Lung (tissue), 12 donors: Measurements from ENCODE around the gene BORCS5. TPM values are rescaled to one million over a fixed set of nuclear protein-coding genes. Genes with fewer than 3 reads are reported as not detected.

Experiments
- ATAC-seq: fragments of 200-7000 bp; cut with Tn5 transposase; one replicate; pipeline ENCODE4 v1.9.1; 2020; ENCODE audit warnings: moderate number of reproducible peaks; ENCODE audit not compliant: insufficient read depth, low FRiP score
- DNase-seq, 3 donors: peaks; one replicate each; pipeline ENCODE4 v3.0.0-alpha.2; 2013 to 2017
- H3K27ac ChIP-seq, 2 donors: one replicate each; pipeline ENCODE4 v1.5.1; 2013; ENCODE audit warnings: mild to moderate bottlenecking in 2 of 2, moderate library complexity in 2 of 2, control low read depth in 1 of 2, inconsistent platforms in 1 of 2, low read depth in 1 of 2, low read length in 1 of 2
- H3K27me3 ChIP-seq, 3 donors: one replicate each; pipeline ENCODE4 v1.5.1; 2013; ENCODE audit warnings: low read length in 2 of 3; ENCODE audit not compliant: control insufficient read depth in 3 of 3, insufficient read depth in 3 of 3
- H3K36me3 ChIP-seq, 4 donors: one replicate each; pipeline ENCODE4 v1.5.1; 2013; ENCODE audit warnings: low read length in 4 of 4, mild to moderate bottlenecking in 1 of 4, moderate library complexity in 1 of 4; ENCODE audit not compliant: control insufficient read depth in 4 of 4, insufficient read depth in 4 of 4
- H3K4me1 ChIP-seq, 5 donors: one replicate each; pipeline ENCODE4 v1.5.1; 2013; ENCODE audit warnings: low read length in 5 of 5, mild to moderate bottlenecking in 2 of 5, moderate library complexity in 1 of 5; ENCODE audit not compliant: control insufficient read depth in 5 of 5, insufficient read depth in 5 of 5
- H3K4me3 ChIP-seq: one replicate; pipeline ENCODE4 v1.5.1; 2013; ENCODE audit warnings: mild to moderate bottlenecking, control low read depth, moderate library complexity
- H3K9ac ChIP-seq, 2 donors: one replicate each; pipeline ENCODE4 v1.5.1; 2013; ENCODE audit warnings: low read length in 2 of 2, control low read depth in 1 of 2; ENCODE audit not compliant: insufficient read depth in 1 of 2
- H3K9me3 ChIP-seq, 4 donors: one replicate each; pipeline ENCODE4 v1.5.1; 2013; ENCODE audit warnings: low read length in 3 of 4, mild to moderate bottlenecking in 1 of 4, moderate library complexity in 1 of 4; ENCODE audit not compliant: control insufficient read depth in 4 of 4, insufficient read depth in 3 of 4
- CTCF ChIP-seq: IDR thresholded peaks from 2 replicates; pipeline ENCODE4 v1.5.1; 2012; ENCODE audit warnings: mild to moderate bottlenecking; ENCODE audit errors: control extremely low read depth, extremely low read depth
- WGBS, 2 donors: extraction: QIAGEN DNeasy Blood & Tissue Kit; methylation state at CpG; one replicate each; pipeline ENCODE4 v1.1.7; 2013; 5-methylcytosine and 5-hydroxymethylcytosine counted together
- polyA plus RNA-seq, 2 donors: library from polyadenylated mRNA; stranded (reverse); fragments of 200-250 nt; gene quantifications; one replicate each; pipeline ENCODE4 v1.2.1, GENCODE V29; 2013
- total RNA-seq, 2 donors: library from RNA; depleted of rRNA in 1 of 2; stranded (reverse); fragments of >200 nt in 1 of 2; gene quantifications; one replicate each; pipeline ENCODE4 v1.2.1, GENCODE V29; 2014 to 2021
- donor health status: control.
- donor health status: control.
- donor health status: Bipolar disorder and iron deficiency.
- donor health status: healthy.
- donor health status: DM: yes; HTN: yes; CAD: no.

The BORCS5 gene
- total and polyA plus RNA-seq, 4 donors = 4.7 to 26.8 (median 10.3) TPM

GRCh38 chr12:12319451-12320183 is 37.3 kb upstream of the BORCS5 start:
- H3K4me1 ChIP-seq = peaks cover 0 to 25% (median 2%) of the 10 kb centered on the region in 5 donors
- DNase-seq = peak; percentile 24 to 61 (median 59)
- H3K27ac ChIP-seq = no peak overlapping the region
- H3K27me3 ChIP-seq = no peaks in the 10 kb centered on the region
- H3K4me3 ChIP-seq = no peak overlapping the region
- peak overlapping the region in 1 of 2 donors; percentile 61 for H3K9ac ChIP-seq
- ATAC-seq = no peak
- H3K9me3 ChIP-seq = no peaks in the 10 kb centered on the region
- TF ChIP-seq CTCF = no peak
- WGBS, 2 donors = 77 to 87% methylated on average over 9 of the region's 9 CpGs
- H3K36me3 ChIP-seq = no peaks in the 10 kb centered on the region

GRCh38 chr12:12323118-12323517 is 33.8 kb upstream of the BORCS5 start:
- no peak overlapping the region for H3K4me3 ChIP-seq
- no peak overlapping the region for H3K9ac ChIP-seq
- no peak for TF ChIP-seq CTCF
- no peaks in the 10 kb centered on the region for H3K36me3 ChIP-seq
- no peaks in the 10 kb centered on the region for H3K27me3 ChIP-seq
- ATAC-seq (no peak), DNase-seq (peak in 2 of 3 donors; percentile 44 to 64)
- H3K9me3 ChIP-seq = no peaks in the 10 kb centered on the region
- no peak overlapping the region for H3K27ac ChIP-seq
- peaks cover 0 to 31% (median 2%) of the 10 kb centered on the region in 5 donors for H3K4me1 ChIP-seq
- WGBS, 2 donors = 82 to 85% methylated on average over 3 of the region's 4 CpGs

- Histone ChIP-seq H3K9ac (no peak overlapping the region), H3K9me3 (no peaks in the 10 kb centered on the region), H3K4me3 (no peak overlapping the region), H3K27ac (no peak overlapping the region), H3K36me3 (no peaks in the 10 kb centered on the region), H3K4me1 (peaks cover 0 to 31% (median 2%) of the 10 kb centered on the region in 5 donors), H3K27me3 (no peaks in the 10 kb centered on the region)
- WGBS, 2 donors = 84 to 90% methylated on average over 9 of the region's 9 CpGs
- peak in 1 of 3 donors; percentile 16 for DNase-seq
- TF ChIP-seq CTCF = no peak
- ATAC-seq = no peak
Observed at GRCh38 chr12:12323591-12323990, 33.3 kb upstream of the BORCS5 start.
